Stimulated activated CD8-positive, alpha-beta memory T cell treated with anti-CD3 and anti-CD28 coated beads, Interleukin-4, amount 100 ng/mL, for 1 hour (primary cell): ENCODE data around the gene RSAD1.

Experiments
- DNase-seq, 2 donors: peaks; one replicate each; pipeline ENCODE4 v3.0.0-alpha.2; 2020; ENCODE audit warnings: low read depth in 2 of 2, low spot score in 1 of 2

RSAD1 gene

DNA sequence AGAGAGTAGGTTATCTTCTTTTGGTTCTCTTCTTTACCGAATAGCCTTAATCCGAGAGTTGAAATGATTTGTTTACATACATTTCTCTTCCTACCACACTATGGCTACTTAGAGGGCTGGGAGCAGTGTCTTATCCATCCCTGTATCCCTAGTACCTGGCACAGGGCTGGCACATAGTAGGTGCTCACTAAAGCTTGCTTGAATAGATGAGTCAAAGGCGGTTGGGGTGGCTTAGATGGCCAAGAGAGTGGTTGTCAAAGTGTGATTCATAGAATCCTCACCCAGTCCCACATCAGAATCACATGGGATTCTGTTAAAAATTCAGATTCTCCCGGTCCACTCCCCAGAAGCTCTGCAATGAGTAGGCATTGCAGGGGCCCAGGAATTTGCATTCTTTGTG lies 21.0 kb upstream of the RSAD1 start:
- no peak for DNase-seq

DNA sequence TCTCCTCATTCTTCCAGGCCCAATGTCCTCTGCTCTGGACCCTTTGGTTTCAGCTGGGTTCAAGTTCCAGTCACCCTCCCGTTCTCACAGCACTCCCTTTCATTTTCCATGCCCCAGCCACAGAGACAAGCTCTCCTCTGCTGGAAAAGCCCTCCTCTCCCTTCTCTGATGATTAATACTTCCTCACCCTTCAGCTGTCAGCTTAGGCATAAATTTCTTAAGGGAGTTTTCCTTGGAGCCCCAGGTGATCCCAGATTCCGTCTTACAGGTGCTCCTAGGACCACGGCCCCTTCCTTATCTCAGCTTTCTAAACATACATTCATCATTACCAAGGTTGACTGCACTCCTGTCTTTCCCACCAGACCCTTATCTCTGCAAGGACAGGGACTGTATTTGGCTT lies 20.4 kb upstream of the RSAD1 start:
- no peak for DNase-seq

- no peak for DNase-seq
These were observed 19.7 kb upstream of the RSAD1 start for GRCh38 chr17:50458701-50459676.

- DNase-seq, result no peak
These were observed 18.9 kb upstream of the RSAD1 start for GRCh38 chr17:50459756-50460155.

- no peak for DNase-seq
These were observed 17.7 kb upstream of the RSAD1 start for GRCh38 chr17:50460831-50461526.

DNA sequence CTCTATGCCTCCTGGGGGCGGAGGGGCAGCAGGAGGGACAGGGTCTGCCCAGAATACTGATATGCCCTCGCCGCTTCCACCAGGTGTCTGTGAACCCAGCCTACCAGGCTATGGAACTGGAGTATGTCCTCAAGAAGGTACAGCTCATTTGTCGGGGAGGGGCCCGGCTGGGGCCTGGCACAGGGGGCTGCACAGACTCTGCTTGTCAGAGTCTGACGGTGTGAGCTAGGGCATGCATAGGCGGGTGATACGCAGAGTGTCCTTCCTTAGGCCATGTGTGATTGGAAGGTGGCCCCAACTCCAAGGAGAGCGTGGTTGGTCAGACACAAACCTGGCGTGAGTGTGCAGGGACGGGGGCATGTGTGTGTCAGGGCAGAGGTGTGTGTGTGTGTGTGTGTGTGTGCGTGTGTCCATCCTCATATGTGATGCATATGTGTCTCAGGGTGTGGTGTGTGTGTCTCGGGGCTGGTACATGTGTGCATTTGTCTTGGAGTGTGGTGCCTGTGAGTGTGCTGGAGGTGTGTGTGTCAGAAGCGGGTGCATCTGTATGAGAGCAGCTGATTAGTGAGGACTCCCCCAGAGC lies 17.0 kb upstream of the RSAD1 start:
- no peak for DNase-seq

DNA sequence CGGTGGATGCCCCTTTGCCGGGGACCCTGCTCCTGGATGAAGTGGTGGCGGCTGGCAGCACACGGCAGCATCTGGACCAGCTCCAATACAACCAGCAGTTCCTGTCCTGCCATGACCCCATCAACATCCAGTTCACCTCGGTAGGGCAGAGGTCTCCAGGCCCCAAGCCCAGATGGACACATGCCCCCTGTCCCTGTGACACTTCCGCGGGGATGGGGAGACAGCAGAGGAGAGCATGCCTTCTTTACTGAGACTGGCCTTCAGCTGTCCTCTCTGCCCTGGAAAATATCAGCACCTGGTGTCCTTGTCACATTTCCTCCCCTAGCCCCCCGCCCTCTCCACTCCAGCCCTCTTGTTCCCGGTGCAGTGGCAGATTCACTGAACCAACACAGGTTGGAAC lies 16.2 kb upstream of the RSAD1 start:
- no peak for DNase-seq

DNA sequence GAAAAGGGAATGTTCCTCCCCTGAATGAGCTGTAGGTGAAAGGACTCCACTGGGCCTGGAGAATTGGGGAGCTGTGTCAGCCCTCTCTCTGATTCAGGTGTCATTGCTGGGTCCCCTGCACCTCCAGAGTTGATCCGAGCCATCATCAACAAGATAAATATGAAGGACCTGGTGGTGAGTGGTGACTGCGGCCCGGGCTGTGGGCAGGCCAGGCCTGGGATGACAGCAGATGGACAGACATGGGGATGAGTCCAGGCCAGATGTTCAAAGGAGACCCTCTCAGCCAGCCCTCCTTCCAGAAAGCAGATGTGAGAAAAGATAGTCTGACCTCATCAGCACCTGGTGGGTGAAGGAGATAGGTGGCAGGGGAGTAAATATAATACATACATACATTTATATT lies 14.5 kb upstream of the RSAD1 start:
- no peak for DNase-seq

GRCh38 chr17:50464736-50465135 lies 13.9 kb upstream of the RSAD1 start:
- DNase-seq, result no peak

GRCh38 chr17:50465171-50465570 lies 13.5 kb upstream of the RSAD1 start:
- no peak for DNase-seq

- no peak for DNase-seq
These were observed 13.0 kb upstream of the RSAD1 start for GRCh38 chr17:50465635-50466034.

GRCh38 chr17:50466371-50467113 lies 12.1 kb upstream of the RSAD1 start:
- no peak for DNase-seq

DNA sequence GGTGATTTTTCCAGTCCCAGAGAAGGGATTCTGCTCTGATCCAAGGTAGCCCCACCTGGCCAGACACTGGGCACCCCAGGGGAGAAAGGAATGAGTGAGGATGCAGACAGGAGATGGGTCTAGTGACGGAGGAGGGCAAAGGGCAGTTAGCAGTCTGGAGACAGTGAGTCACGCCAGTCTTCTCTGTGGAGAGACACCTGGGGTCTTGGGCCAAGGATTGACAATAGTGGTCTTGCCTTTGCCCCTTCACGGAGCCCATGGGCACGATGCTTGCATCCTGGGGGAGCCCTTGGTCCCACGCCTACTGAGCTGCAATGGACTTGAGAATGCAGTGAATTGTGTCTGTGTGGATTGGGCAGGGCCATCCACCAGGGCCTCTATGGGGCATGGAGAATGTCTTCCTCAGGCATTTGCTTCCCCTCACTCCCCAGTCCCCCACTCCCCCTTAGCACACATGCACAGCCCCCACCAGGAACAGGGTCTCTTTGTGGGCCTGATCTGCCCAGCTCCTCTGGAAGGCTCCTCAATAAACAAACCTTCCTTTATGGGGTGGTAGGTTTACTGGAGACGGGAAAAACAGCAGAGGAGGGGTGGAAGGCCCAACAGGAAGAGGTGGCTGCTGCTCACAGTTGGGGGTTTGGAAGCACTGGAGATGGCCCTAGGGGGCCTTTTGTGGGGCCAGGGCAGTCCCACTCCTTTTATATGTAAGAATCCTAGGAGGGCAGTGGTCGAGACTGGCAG lies 11.4 kb upstream of the RSAD1 start:
- DNase-seq, result no peak

GRCh38 chr17:50467855-50468303 lies 10.8 kb upstream of the RSAD1 start:
- DNase-seq, result no peak

DNA sequence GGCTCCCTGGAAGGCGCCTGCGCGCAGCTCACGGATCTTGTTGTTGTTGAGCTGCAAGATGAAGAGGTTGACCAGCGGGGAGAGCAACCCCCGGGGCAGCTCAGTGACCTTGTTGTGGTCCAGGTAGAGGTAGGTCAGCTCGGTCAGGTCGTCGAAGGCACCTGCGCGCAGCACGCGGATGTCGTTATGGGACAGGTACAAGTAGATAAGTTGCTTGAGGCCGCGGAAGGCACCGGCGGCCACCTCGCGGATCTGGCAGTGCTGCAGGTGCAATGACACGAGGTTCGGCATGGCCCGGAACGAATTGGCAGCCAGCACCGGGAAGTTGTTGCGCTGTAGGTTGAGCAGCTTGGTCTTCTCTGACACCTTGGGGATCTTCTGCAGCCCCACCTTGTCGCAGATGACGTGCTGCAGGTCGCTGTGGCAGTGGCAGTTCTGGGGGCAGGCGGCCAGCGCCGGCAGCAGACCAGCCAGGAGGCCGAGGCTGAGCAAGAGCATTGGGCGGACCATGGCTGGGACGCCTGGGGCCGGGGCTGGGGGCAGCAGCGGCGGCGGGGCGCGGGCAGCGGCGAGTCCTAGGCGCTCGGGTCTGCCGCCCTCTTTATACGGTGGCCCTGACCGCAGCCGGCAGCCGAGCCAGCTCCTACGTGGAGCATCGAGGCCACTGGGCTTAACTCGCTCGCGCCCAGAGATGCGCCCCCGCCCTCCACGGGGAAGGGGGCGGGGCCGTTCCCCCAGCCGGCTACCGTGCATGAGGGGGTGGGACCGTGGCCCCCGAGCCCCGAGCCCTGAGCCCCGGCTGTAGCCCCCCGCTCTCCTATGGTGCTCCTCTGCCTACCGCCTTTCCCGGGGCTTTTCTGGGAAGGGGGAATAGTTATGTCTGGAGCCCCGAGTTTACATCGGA lies 10.1 kb upstream of the RSAD1 start, which contains the start of gene CHAD:
CHAD (minus strand) TSS at position 577 of the 904 bp plus-strand sequence; CDS start at position 510, 67 bp downstream.
- no peak for DNase-seq

DNA sequence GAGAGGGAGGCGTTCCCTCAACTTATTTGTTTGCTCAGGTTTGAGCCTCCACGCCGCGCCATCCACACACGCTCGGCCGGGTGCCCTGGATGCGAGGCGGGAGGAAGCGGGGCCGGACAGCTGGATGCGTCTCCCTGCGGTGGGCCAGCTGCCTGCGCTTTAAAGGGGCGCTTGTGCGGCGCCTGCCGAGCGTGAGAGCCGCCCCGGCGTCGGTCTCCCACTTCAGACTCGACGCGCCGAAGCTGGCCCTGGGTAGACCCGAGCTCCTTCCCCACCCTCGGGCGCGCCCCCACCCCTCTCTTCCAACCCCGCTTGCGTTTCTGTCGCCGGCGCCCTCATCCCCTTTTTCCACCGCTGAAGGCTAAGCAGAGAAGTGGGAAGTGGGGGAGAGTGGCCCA lies 9.5 kb upstream of the RSAD1 start:
- DNase-seq, result no peak

GRCh38 chr17:50469671-50470305 lies 8.9 kb upstream of the RSAD1 start:
- DNase-seq, result no peak

DNA sequence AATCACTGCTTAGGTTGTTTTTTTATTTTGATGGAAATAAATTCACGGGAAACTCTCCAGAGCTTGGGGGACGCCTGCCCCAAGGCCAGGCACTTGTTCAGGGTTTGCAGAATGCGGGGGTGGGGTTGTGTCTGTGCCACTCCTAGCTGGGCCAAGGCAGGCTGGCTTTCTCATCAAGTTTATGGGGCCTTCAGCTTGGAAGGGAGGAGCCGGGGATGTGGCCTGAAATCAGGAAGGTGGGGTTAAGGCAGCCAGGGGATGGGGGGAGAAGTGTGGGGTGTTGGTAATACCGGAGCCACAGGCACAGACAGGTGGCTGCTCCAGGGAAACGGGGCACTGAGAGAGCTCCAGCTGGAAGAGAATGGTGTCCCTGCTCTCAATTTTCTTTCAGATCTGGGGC lies 8.2 kb upstream of the RSAD1 start:
- DNase-seq, result no peak
